Measurements from ENCODE around the gene RAPGEF4.

GRCh38 chr2:172836347-172836821 lies 100.7 kb downstream of the RAPGEF4 start:
- TF ChIP-seq CTCF (IDR thresholded peaks at IDR 0.05) (no peak), POLR2A (IDR thresholded peaks at IDR 0.05) (no peak)

Data from Peyer's patch (tissue), 4 donors.